Body of pancreas (tissue), 4 donors: ENCODE measurements around the gene FKBP15.

ENCODE experiments used
- POLR2A ChIP-seq, 3 donors: fragments of 450-650 bp; IDR thresholded peaks; one replicate each; pipeline ENCODE4 v1.6.1; 2016; ENCODE audit warnings: antibody characterized with exemption in 3 of 3, mild to moderate bottlenecking in 2 of 3
- TF ChIP-seq, protein P1 (sequence below), 7 experiments: fragments of 450-650 bp in 4 of 7; fragments of 200-600 bp in 3 of 7; sonication (generic) in 3 of 7; IDR thresholded peaks; one replicate each; pipeline ENCODE4 v1.5.1; 2016 to 2019; ENCODE audit warnings: antibody characterized with exemption in 7 of 7

DNA sequence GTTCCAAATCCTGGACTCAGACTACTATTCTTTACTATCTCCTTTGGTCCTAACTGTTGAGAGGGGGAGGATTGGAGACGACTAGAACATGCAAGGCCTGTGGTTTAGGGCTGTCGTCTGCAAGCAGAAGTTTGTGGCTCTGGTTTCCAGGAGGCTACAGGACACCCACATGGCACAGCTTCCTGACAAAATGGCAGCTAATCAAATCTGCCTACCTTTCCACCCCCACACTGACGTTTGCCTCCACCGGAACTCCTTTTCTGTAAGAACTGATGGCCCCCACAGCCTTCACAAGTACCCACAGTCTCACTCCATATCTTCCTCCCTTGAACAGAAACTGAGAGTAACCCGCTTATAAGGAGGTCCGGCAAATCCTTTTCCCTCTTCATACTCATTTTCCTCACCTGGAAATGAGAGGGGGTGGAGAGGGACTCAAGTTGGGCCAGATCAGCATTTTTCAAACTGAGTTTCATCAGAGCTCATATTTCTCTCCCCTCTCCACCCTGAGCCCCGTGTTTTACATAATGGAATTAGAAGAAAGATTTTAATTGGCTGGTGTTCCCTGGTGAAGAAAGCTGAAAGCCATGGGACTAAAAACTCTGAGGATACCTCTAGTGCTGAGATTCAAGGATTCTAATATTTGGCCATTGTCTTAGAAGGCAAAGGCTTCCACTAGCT, 65.0 kb downstream of the FKBP15 start:
- TF ChIP-seq, protein P1, sequence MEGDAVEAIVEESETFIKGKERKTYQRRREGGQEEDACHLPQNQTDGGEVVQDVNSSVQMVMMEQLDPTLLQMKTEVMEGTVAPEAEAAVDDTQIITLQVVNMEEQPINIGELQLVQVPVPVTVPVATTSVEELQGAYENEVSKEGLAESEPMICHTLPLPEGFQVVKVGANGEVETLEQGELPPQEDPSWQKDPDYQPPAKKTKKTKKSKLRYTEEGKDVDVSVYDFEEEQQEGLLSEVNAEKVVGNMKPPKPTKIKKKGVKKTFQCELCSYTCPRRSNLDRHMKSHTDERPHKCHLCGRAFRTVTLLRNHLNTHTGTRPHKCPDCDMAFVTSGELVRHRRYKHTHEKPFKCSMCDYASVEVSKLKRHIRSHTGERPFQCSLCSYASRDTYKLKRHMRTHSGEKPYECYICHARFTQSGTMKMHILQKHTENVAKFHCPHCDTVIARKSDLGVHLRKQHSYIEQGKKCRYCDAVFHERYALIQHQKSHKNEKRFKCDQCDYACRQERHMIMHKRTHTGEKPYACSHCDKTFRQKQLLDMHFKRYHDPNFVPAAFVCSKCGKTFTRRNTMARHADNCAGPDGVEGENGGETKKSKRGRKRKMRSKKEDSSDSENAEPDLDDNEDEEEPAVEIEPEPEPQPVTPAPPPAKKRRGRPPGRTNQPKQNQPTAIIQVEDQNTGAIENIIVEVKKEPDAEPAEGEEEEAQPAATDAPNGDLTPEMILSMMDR (IDR thresholded peaks at IDR 0.05), result no peak
- TF ChIP-seq POLR2A (IDR thresholded peaks at IDR 0.05), result no peak
